ENCODE results near the gene ZDHHC21.

ZDHHC21 gene

DNA sequence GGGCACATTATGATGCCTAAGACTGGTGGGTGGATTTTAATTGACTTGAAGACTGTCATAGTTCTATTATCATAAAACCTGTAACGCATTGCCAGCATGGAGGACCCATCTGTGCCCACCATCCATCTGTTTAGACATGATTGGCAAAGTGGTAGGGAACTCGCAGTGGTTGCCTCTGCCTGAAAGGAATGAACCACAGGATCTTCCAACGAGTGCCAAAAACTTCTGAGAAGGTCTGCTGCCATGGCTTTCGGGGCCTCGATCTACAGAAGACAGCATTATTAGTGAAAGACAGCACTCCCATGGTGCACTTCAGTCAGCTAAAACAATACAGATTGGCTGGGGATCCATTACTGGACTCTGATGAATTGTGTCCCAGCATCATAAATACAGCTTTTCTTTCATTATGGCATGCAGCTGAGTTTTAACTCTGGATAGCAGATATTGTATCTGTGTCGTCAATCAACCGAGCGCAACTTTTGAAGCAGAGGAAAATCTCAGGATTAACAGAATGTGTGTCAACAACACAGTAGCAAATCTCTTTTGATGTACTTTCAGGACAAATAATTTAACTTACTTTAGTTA is 74.3 kb downstream of the ZDHHC21 start:
- TF ChIP-seq, protein P1, sequence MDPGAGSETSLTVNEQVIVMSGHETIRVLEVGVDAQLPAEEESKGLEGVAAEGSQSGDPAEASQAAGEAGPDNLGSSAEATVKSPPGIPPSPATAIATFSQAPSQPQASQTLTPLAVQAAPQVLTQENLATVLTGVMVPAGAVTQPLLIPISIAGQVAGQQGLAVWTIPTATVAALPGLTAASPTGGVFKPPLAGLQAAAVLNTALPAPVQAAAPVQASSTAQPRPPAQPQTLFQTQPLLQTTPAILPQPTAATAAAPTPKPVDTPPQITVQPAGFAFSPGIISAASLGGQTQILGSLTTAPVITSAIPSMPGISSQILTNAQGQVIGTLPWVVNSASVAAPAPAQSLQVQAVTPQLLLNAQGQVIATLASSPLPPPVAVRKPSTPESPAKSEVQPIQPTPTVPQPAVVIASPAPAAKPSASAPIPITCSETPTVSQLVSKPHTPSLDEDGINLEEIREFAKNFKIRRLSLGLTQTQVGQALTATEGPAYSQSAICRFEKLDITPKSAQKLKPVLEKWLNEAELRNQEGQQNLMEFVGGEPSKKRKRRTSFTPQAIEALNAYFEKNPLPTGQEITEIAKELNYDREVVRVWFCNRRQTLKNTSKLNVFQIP (CRISPR knock-in tag; IDR thresholded peaks at IDR 0.05; ENCODE audit: borderline replicate concordance, low read depth), result no peak
- TF ChIP-seq, protein P2, sequence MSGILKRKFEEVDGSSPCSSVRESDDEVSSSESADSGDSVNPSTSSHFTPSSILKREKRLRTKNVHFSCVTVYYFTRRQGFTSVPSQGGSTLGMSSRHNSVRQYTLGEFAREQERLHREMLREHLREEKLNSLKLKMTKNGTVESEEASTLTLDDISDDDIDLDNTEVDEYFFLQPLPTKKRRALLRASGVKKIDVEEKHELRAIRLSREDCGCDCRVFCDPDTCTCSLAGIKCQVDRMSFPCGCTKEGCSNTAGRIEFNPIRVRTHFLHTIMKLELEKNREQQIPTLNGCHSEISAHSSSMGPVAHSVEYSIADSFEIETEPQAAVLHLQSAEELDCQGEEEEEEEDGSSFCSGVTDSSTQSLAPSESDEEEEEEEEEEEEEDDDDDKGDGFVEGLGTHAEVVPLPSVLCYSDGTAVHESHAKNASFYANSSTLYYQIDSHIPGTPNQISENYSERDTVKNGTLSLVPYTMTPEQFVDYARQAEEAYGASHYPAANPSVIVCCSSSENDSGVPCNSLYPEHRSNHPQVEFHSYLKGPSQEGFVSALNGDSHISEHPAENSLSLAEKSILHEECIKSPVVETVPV (CRISPR knock-in tag; IDR thresholded peaks at IDR 0.05), result no peak
- TF ChIP-seq, protein P3, sequence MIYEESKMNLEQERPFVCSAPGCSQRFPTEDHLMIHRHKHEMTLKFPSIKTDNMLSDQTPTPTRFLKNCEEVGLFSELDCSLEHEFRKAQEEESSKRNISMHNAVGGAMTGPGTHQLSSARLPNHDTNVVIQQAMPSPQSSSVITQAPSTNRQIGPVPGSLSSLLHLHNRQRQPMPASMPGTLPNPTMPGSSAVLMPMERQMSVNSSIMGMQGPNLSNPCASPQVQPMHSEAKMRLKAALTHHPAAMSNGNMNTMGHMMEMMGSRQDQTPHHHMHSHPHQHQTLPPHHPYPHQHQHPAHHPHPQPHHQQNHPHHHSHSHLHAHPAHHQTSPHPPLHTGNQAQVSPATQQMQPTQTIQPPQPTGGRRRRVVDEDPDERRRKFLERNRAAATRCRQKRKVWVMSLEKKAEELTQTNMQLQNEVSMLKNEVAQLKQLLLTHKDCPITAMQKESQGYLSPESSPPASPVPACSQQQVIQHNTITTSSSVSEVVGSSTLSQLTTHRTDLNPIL (CRISPR knock-in tag; IDR thresholded peaks at IDR 0.05; ENCODE audit: low read depth), result no peak
- TF ChIP-seq CSDC2 (CRISPR knock-in tag; IDR thresholded peaks at IDR 0.05) (no peak), ZNF8 (CRISPR knock-in tag; IDR thresholded peaks at IDR 0.05) (no peak), OSR1 (CRISPR knock-in tag; IDR thresholded peaks at IDR 0.05) (no peak)
- TF ChIP-seq, protein P4, sequence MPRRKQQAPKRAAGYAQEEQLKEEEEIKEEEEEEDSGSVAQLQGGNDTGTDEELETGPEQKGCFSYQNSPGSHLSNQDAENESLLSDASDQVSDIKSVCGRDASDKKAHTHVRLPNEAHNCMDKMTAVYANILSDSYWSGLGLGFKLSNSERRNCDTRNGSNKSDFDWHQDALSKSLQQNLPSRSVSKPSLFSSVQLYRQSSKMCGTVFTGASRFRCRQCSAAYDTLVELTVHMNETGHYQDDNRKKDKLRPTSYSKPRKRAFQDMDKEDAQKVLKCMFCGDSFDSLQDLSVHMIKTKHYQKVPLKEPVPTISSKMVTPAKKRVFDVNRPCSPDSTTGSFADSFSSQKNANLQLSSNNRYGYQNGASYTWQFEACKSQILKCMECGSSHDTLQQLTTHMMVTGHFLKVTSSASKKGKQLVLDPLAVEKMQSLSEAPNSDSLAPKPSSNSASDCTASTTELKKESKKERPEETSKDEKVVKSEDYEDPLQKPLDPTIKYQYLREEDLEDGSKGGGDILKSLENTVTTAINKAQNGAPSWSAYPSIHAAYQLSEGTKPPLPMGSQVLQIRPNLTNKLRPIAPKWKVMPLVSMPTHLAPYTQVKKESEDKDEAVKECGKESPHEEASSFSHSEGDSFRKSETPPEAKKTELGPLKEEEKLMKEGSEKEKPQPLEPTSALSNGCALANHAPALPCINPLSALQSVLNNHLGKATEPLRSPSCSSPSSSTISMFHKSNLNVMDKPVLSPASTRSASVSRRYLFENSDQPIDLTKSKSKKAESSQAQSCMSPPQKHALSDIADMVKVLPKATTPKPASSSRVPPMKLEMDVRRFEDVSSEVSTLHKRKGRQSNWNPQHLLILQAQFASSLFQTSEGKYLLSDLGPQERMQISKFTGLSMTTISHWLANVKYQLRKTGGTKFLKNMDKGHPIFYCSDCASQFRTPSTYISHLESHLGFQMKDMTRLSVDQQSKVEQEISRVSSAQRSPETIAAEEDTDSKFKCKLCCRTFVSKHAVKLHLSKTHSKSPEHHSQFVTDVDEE (CRISPR knock-in tag; IDR thresholded peaks at IDR 0.05), result no peak
- TF ChIP-seq, protein P5, sequence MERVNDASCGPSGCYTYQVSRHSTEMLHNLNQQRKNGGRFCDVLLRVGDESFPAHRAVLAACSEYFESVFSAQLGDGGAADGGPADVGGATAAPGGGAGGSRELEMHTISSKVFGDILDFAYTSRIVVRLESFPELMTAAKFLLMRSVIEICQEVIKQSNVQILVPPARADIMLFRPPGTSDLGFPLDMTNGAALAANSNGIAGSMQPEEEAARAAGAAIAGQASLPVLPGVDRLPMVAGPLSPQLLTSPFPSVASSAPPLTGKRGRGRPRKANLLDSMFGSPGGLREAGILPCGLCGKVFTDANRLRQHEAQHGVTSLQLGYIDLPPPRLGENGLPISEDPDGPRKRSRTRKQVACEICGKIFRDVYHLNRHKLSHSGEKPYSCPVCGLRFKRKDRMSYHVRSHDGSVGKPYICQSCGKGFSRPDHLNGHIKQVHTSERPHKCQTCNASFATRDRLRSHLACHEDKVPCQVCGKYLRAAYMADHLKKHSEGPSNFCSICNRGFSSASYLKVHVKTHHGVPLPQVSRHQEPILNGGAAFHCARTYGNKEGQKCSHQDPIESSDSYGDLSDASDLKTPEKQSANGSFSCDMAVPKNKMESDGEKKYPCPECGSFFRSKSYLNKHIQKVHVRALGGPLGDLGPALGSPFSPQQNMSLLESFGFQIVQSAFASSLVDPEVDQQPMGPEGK (CRISPR knock-in tag; IDR thresholded peaks at IDR 0.05; ENCODE audit: borderline replicate concordance), result no peak
- ATAC-seq, result no peak

DNA sequence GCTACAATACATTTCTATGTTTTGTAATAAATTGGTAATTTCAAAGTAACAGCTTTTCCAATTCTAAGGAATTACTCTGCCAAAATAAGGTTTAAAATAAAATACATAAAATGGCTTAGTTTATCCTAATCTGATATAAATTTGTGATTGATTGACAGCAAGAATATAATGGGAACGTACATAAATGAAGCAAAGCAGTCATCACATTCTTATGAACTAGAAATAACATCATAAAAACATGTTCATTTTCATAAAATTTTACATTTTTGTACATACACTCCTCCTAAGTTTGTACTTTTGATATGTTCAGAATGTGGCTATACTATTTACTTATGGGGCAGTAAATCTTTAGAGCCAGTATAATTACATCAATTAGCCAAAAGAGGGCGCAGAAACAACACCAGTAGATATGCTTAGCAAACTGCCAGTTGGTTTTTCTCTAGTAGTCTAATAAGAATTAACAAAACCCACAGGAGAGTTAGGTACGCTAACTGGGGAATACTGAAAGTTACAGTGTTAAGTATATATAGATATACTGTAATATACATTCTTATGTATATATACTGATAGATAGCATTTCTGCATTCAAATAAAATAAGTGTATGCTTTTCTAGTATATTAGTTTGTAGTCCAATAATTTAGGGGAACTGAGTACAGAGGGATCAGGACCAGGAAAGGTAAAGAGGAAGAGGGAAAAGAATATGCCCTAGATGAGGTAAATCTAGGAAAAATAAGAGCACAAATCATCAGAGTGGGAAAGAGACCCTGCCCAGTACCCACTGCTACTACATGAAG is 76.8 kb downstream of the ZDHHC21 start:
- ATAC-seq, result peak; percentile 84
- TF ChIP-seq PPARA (CRISPR knock-in tag; IDR thresholded peaks at IDR 0.05; ENCODE audit: borderline replicate concordance) (no peak), ZNF70 (CRISPR knock-in tag; IDR thresholded peaks at IDR 0.05) (no peak), ZC3H10 (CRISPR knock-in tag; IDR thresholded peaks at IDR 0.05) (no peak), ISL1 (CRISPR knock-in tag; IDR thresholded peaks at IDR 0.05) (no peak), ARNTL (CRISPR knock-in tag; IDR thresholded peaks at IDR 0.05; ENCODE audit: borderline replicate concordance, low read depth) (no peak)
- TF ChIP-seq, protein P1 (CRISPR knock-in tag; IDR thresholded peaks at IDR 0.05; ENCODE audit: borderline replicate concordance, low read depth), result no peak

DNA sequence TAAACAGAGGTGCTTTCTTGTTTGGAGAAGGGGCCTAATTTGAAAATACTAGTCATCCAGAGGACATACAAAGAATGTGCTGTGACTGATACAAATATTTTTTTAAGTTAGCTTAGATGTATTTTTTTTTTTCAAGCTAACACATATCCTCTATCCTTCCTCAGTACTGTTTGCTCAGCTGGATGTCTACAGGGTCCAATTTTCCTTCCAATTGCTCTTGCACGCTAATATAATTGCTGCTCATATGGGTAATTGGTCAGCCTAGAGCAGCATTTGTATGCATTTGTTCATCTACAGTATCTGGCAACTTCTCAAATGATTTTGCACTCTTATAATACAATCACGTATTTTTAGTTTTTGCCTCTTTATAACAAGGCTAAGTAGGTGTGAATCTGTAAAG is 84.7 kb downstream of the ZDHHC21 start:
- ATAC-seq, result no peak
- no peak for TF ChIP-seq ZC3H10 (CRISPR knock-in tag; IDR thresholded peaks at IDR 0.05)
- TF ChIP-seq ARNTL (CRISPR knock-in tag; IDR thresholded peaks at IDR 0.05; ENCODE audit: borderline replicate concordance, low read depth), result no peak
- TF ChIP-seq PPARA (CRISPR knock-in tag; IDR thresholded peaks at IDR 0.05; ENCODE audit: borderline replicate concordance), result no peak
- no peak for TF ChIP-seq OSR1 (CRISPR knock-in tag; IDR thresholded peaks at IDR 0.05)
- no peak for TF ChIP-seq ISL1 (CRISPR knock-in tag; IDR thresholded peaks at IDR 0.05)
- no peak for TF ChIP-seq GLIS3 (CRISPR knock-in tag; IDR thresholded peaks at IDR 0.05)
- TF ChIP-seq ZFP3 (CRISPR knock-in tag; IDR thresholded peaks at IDR 0.05), result no peak
- TF ChIP-seq, protein P1 (CRISPR knock-in tag; IDR thresholded peaks at IDR 0.05; ENCODE audit: borderline replicate concordance, low read depth), result no peak
- TF ChIP-seq BACH2 (CRISPR knock-in tag; IDR thresholded peaks at IDR 0.05; ENCODE audit: borderline replicate concordance), result no peak
- TF ChIP-seq, protein P5 (CRISPR knock-in tag; IDR thresholded peaks at IDR 0.05; ENCODE audit: borderline replicate concordance), result no peak
- no peak for TF ChIP-seq SNAI2 (CRISPR knock-in tag; IDR thresholded peaks at IDR 0.05)
